Smooth muscle cell (in vitro differentiated cells): ENCODE data around the gene ZNF439. TPM values are rescaled to one million over a fixed set of nuclear protein-coding genes. Genes with fewer than 3 reads are reported as not detected.
A peak's percentile ranks its signal among the peaks of the same experiment; 100 is the strongest.
"Not testable (repeated sequence)": the region's sequence is repeated elsewhere in the genome, so short reads cannot be mapped to it uniquely, and the experiment has no call there.

Experiments used
- DNase-seq: peaks from one replicate; lab custom pipeline; 2025; ENCODE audit not compliant: unreplicated experiment; lab: John Stamatoyannopoulos, UW
- H2AFZ ChIP-seq: fragments of 200-600 bp; sonication (generic); 2 replicates; pipeline ENCODE4 v1.6.0; 2016; ENCODE audit warnings: antibody characterized with exemption, low read depth, mild to moderate bottlenecking
- H3F3A ChIP-seq: fragments of 200-600 bp; sonication (generic); 2 replicates; pipeline ENCODE4 v1.6.0; 2017; ENCODE audit warnings: antibody characterized with exemption, low read depth
- H3K27ac ChIP-seq: fragments of 200-600 bp; sonication (generic); 2 replicates; pipeline ENCODE4 v1.5.1; 2016; ENCODE audit warnings: low read depth, mild to moderate bottlenecking
- H3K27me3 ChIP-seq: fragments of 200-600 bp; sonication (generic); 2 replicates; pipeline ENCODE4 v1.6.1; 2016; ENCODE audit warnings: low read depth, mild to moderate bottlenecking
- H3K36me3 ChIP-seq: fragments of 200-600 bp; sonication (generic); 2 replicates; pipeline ENCODE4 v1.5.1; 2016; ENCODE audit warnings: low read depth
- H3K4me1 ChIP-seq: fragments of 200-600 bp; sonication (generic); 2 replicates; pipeline ENCODE4 v1.5.1; 2016; ENCODE audit warnings: low read depth
- H3K4me2 ChIP-seq: fragments of 200-600 bp; sonication (generic); 2 replicates; pipeline ENCODE4 v1.6.0; 2016; ENCODE audit warnings: mild to moderate bottlenecking
- H3K4me3 ChIP-seq: fragments of 200-600 bp; sonication (generic); 2 replicates; pipeline ENCODE4 v1.5.1; 2016; ENCODE audit warnings: mild to moderate bottlenecking
- H3K79me2 ChIP-seq: fragments of 200-600 bp; sonication (generic); 2 replicates; pipeline ENCODE4 v1.6.0; 2016; ENCODE audit warnings: low read depth, mild to moderate bottlenecking
- H3K9ac ChIP-seq: fragments of 200-600 bp; sonication (generic); 2 replicates; pipeline ENCODE4 v1.6.0; 2016; ENCODE audit warnings: low read depth
- H3K9me3 ChIP-seq: fragments of 200-600 bp; sonication (generic); replicated peaks from 2 replicates; pipeline ENCODE4 v1.5.1; 2016; ENCODE audit warnings: low read depth
- H4K20me1 ChIP-seq: fragments of 200-600 bp; sonication (generic); 2 replicates; pipeline ENCODE4 v1.6.0; 2016; ENCODE audit warnings: low read depth
- WGBS: methylation state at CpG from one replicate; pipeline ENCODE4 v1.1.7; 2016; ENCODE audit warnings: low lambda C conversion rate; 5-methylcytosine and 5-hydroxymethylcytosine counted together
- polyA plus RNA-seq: library from polyadenylated mRNA; unstranded; fragments of >200 nt; fragmentation: Nextera tagmentation; extraction: Ambion mirVana; gene quantifications from 2 replicates; pipeline ENCODE4 v1.2.1, GENCODE V29; 2016
- total RNA-seq: library from RNA; depleted of rRNA; stranded (reverse); fragments of >200 nt; gene quantifications from 2 replicates; pipeline ENCODE4 v1.2.3, GENCODE V29; 2014
- TF ChIP-seq, protein P1 (sequence below): fragments of 200-600 bp; sonication (generic); IDR thresholded peaks from 2 replicates; pipeline ENCODE4 v1.5.1; 2017; ENCODE audit warnings: borderline replicate concordance, mild to moderate bottlenecking, antibody characterized with exemption; ENCODE audit not compliant: insufficient read depth, poor library complexity, severe bottlenecking

Gene ZNF439
- total and polyA plus RNA-seq, 2 experiments from 2014 or later = 1.4 to 1.9 TPM

DNA sequence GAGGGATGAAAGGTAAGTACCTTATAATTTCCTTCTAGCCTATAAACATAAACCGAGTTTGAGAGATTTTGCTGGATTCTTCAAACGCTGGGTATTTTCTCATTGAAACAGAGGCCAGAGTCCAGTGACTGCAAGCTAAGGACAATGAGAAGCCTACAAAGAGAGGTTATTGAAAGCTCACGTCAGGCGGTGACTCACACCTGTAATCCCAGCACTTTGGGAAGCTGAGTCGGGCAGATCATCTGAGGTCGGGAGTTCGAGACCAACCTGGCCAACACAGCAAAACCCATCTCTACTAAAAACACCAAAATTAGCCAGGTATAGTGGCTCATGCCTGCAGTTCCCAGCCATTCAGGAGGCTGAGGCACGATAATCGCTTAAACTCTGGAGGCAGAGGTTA, 24.1 kb downstream of the ZNF439 start:
- Histone ChIP-seq H2AFZ (no peak overlapping the region), H3K79me2 (no peaks in the 10 kb centered on the region), H3K27ac (no peak overlapping the region), H4K20me1 (no peaks in the 10 kb centered on the region), H3K36me3 (peaks cover 13% of the 10 kb centered on the region), H3K4me3 (no peak overlapping the region), H3K4me1 (no peaks in the 10 kb centered on the region), H3K4me2 (no peak overlapping the region), H3F3A (no peaks in the 10 kb centered on the region), H3K9ac (no peak overlapping the region), H3K27me3 (no peaks in the 10 kb centered on the region), H3K9me3 (peaks cover 21% of the 10 kb centered on the region)
- TF ChIP-seq, protein P1, sequence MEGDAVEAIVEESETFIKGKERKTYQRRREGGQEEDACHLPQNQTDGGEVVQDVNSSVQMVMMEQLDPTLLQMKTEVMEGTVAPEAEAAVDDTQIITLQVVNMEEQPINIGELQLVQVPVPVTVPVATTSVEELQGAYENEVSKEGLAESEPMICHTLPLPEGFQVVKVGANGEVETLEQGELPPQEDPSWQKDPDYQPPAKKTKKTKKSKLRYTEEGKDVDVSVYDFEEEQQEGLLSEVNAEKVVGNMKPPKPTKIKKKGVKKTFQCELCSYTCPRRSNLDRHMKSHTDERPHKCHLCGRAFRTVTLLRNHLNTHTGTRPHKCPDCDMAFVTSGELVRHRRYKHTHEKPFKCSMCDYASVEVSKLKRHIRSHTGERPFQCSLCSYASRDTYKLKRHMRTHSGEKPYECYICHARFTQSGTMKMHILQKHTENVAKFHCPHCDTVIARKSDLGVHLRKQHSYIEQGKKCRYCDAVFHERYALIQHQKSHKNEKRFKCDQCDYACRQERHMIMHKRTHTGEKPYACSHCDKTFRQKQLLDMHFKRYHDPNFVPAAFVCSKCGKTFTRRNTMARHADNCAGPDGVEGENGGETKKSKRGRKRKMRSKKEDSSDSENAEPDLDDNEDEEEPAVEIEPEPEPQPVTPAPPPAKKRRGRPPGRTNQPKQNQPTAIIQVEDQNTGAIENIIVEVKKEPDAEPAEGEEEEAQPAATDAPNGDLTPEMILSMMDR = no peak
- DNase-seq = no peak
- 93% methylated on average over 9 of the region's 9 CpGs for WGBS

- peaks cover 11% of the 10 kb centered on the region for H3K9me3 ChIP-seq
- no peak for DNase-seq
- WGBS = 68% methylated on average over 1 of the region's 1 CpG
- no peak overlapping the region for H3K27ac ChIP-seq
- no peaks in the 10 kb centered on the region for H3K27me3 ChIP-seq
- no peak overlapping the region for H3K4me3 ChIP-seq
- H3K79me2 ChIP-seq = no peaks in the 10 kb centered on the region
- no peaks in the 10 kb centered on the region for H3K4me1 ChIP-seq
- no peak overlapping the region for H2AFZ ChIP-seq
- no peak overlapping the region for H3K9ac ChIP-seq
- TF ChIP-seq, protein P1 = no peak
- H4K20me1 ChIP-seq = no peaks in the 10 kb centered on the region
- H3F3A ChIP-seq = no peaks in the 10 kb centered on the region
- no peak overlapping the region for H3K4me2 ChIP-seq
- peaks cover 4% of the 10 kb centered on the region for H3K36me3 ChIP-seq
Observed at GRCh38 chr19:11873762-11874161, 25.2 kb downstream of the ZNF439 start.

GRCh38 chr19:11879687-11880266, 31.3 kb downstream of the ZNF439 start:
- H3F3A ChIP-seq, H3K27me3 ChIP-seq, H3K36me3 ChIP-seq, H3K4me2 ChIP-seq, H3K27ac ChIP-seq, H3K79me2 ChIP-seq, H2AFZ ChIP-seq, H3K4me1 ChIP-seq, H3K9ac ChIP-seq, H3K4me3 ChIP-seq, H4K20me1 ChIP-seq, H3K9me3 ChIP-seq: not testable (repeated sequence)
- TF ChIP-seq, protein P1 = peak; percentile 44
- WGBS = 57% methylated on average over 16 of the region's 16 CpGs
- DNase-seq = peak; percentile 3

- no peaks in the 10 kb centered on the region for H3K79me2 ChIP-seq
- no peaks in the 10 kb centered on the region for H4K20me1 ChIP-seq
- H3K27me3 ChIP-seq = no peaks in the 10 kb centered on the region
- WGBS = 86% methylated on average over 12 of the region's 12 CpGs
- H3K4me1 ChIP-seq = no peaks in the 10 kb centered on the region
- no peak for DNase-seq
- no peak overlapping the region for H3K27ac ChIP-seq
- no peak overlapping the region for H3K4me3 ChIP-seq
- H3K9me3 ChIP-seq = no peaks in the 10 kb centered on the region
- H2AFZ ChIP-seq = no peak overlapping the region
- no peak overlapping the region for H3K4me2 ChIP-seq
- H3F3A ChIP-seq = no peaks in the 10 kb centered on the region
- H3K36me3 ChIP-seq = no peaks in the 10 kb centered on the region
- no peak overlapping the region for H3K9ac ChIP-seq
- TF ChIP-seq, protein P1 = no peak
Observed at GRCh38 chr19:11880598-11880997, 32.1 kb downstream of the ZNF439 start.
